BLaER1 (cell line): ENCODE results near the gene RHOB.

Source experiments
- H3K27ac ChIP-seq: shearing (Covaris generic); formaldehyde crosslinking; 2 replicates; pipeline ENCODE4 v1.8.1; 2022
- H3K27me3 ChIP-seq: shearing (Covaris generic); formaldehyde crosslinking; 2 replicates; pipeline ENCODE4 v1.8.1; 2022
- H3K36me3 ChIP-seq: shearing (Covaris generic); formaldehyde crosslinking; 2 replicates; pipeline ENCODE4 v1.8.1; 2022
- H3K4me1 ChIP-seq: shearing (Covaris generic); formaldehyde crosslinking; 2 replicates; pipeline ENCODE4 v1.8.1; 2022
- H3K4me2 ChIP-seq: shearing (Covaris generic); formaldehyde crosslinking; 2 replicates; pipeline ENCODE4 v1.8.1; 2022
- H3K4me3 ChIP-seq: shearing (Covaris generic); formaldehyde crosslinking; 2 replicates; pipeline ENCODE4 v1.8.1; 2022
- H3K9ac ChIP-seq: shearing (Covaris generic); formaldehyde crosslinking; 2 replicates; pipeline ENCODE4 v1.8.1; 2022
- H3K9me3 ChIP-seq: shearing (Covaris generic); formaldehyde crosslinking; 2 replicates; pipeline ENCODE4 v1.8.1; 2022
- H4K20me1 ChIP-seq: shearing (Covaris generic); formaldehyde crosslinking; 2 replicates; pipeline ENCODE4 v1.8.1; 2022
- Cebpa-rat ChIP-seq: shearing (Covaris generic); IDR thresholded peaks from 2 replicates; pipeline ENCODE4 v1.8.1; 2022

The RHOB gene

GRCh38 chr2:20444993-20445910, 1.6 kb upstream of the RHOB start:
- H3K4me1 ChIP-seq: peaks cover 35% of the 10 kb centered on the region
- H3K27ac ChIP-seq: no peak overlapping the region
- no peak overlapping the region; the same call in 1 of the 2 replicates for H3K4me2 ChIP-seq
- peaks cover 30% of the 10 kb centered on the region for H4K20me1 ChIP-seq
- no peaks in the 10 kb centered on the region for H3K36me3 ChIP-seq
- H3K9me3 ChIP-seq: no peaks in the 10 kb centered on the region
- no peak overlapping the region for H3K9ac ChIP-seq
- no peak overlapping the region for H3K4me3 ChIP-seq
- peaks cover 45% of the 10 kb centered on the region for H3K27me3 ChIP-seq
- TF ChIP-seq Cebpa-rat: no peak

- peaks cover 56% of the 10 kb centered on the region for H3K27me3 ChIP-seq
- H3K4me3 ChIP-seq: peak overlapping the region; percentile 79
- peaks cover 27% of the 10 kb centered on the region for H3K4me1 ChIP-seq
- no peak for TF ChIP-seq Cebpa-rat
- peak overlapping the region; percentile 95 for H3K27ac ChIP-seq
- peaks cover 35% of the 10 kb centered on the region for H4K20me1 ChIP-seq
- H3K9me3 ChIP-seq: no peaks in the 10 kb centered on the region
- peak overlapping the region; percentile 95 for H3K9ac ChIP-seq
- no peaks in the 10 kb centered on the region for H3K36me3 ChIP-seq
- H3K4me2 ChIP-seq: peak overlapping the region; percentile 93
These were observed 488 bp upstream of the RHOB start for GRCh38 chr2:20446255-20446916.

GRCh38 chr2:20447437-20448245, 767 bp downstream of the RHOB start:
- Histone ChIP-seq H3K4me1 (peaks cover 27% of the 10 kb centered on the region), H3K4me3 (peak overlapping the region; percentile 79), H3K9ac (peak overlapping the region; percentile 95), H3K4me2 (peak overlapping the region; percentile 98), H3K27me3 (peaks cover 58% of the 10 kb centered on the region), H3K9me3 (no peaks in the 10 kb centered on the region), H3K27ac (peak overlapping the region; percentile 95), H4K20me1 (peaks cover 35% of the 10 kb centered on the region), H3K36me3 (no peaks in the 10 kb centered on the region)
- TF ChIP-seq Cebpa-rat: no peak

- Histone ChIP-seq H3K4me1 (peaks cover 27% of the 10 kb centered on the region), H3K4me3 (peak overlapping the region; percentile 79), H3K9me3 (no peaks in the 10 kb centered on the region), H3K4me2 (peak overlapping the region; percentile 98), H3K27ac (no peak overlapping the region; the same call in 1 of the 2 replicates), H3K27me3 (peaks cover 58% of the 10 kb centered on the region), H4K20me1 (peaks cover 35% of the 10 kb centered on the region), H3K9ac (peak overlapping the region; percentile 95), H3K36me3 (no peaks in the 10 kb centered on the region)
- no peak for TF ChIP-seq Cebpa-rat
These were observed 1.5 kb downstream of the RHOB start for GRCh38 chr2:20448246-20448976.

- Histone ChIP-seq H4K20me1 (peaks cover 35% of the 10 kb centered on the region), H3K4me2 (peak overlapping the region; percentile 98), H3K27me3 (peaks cover 58% of the 10 kb centered on the region), H3K4me1 (peaks cover 27% of the 10 kb centered on the region), H3K9ac (no peak overlapping the region; the same call in 1 of the 2 replicates), H3K36me3 (no peaks in the 10 kb centered on the region), H3K9me3 (no peaks in the 10 kb centered on the region), H3K4me3 (peak overlapping the region; percentile 79), H3K27ac (no peak overlapping the region)
- no peak for TF ChIP-seq Cebpa-rat
These were observed 2.1 kb downstream of the RHOB start for GRCh38 chr2:20448977-20449306.

- H3K4me3 ChIP-seq: no peak overlapping the region
- peaks cover 27% of the 10 kb centered on the region for H3K4me1 ChIP-seq
- no peak overlapping the region for H3K9ac ChIP-seq
- TF ChIP-seq Cebpa-rat: no peak
- peaks cover 58% of the 10 kb centered on the region for H3K27me3 ChIP-seq
- H3K4me2 ChIP-seq: peak overlapping the region; percentile 13; the same call in 1 of the 2 replicates
- no peaks in the 10 kb centered on the region for H3K36me3 ChIP-seq
- no peaks in the 10 kb centered on the region for H3K9me3 ChIP-seq
- H4K20me1 ChIP-seq: peaks cover 35% of the 10 kb centered on the region
- H3K27ac ChIP-seq: no peak overlapping the region
These were observed 2.8 kb downstream of the RHOB start for GRCh38 chr2:20449501-20450200.

- no peaks in the 10 kb centered on the region for H3K36me3 ChIP-seq
These were observed 3.5 kb downstream of the RHOB start for GRCh38 chr2:20450201-20450999.

GRCh38 chr2:20451000-20451290, 4.1 kb downstream of the RHOB start:
- H3K27me3 ChIP-seq: peaks cover 48% of the 10 kb centered on the region
- no peak overlapping the region for H3K4me3 ChIP-seq
- no peak overlapping the region for H3K4me2 ChIP-seq
- H3K27ac ChIP-seq: no peak overlapping the region
- no peak overlapping the region for H3K9ac ChIP-seq
- H3K36me3 ChIP-seq: no peaks in the 10 kb centered on the region
- no peaks in the 10 kb centered on the region for H3K9me3 ChIP-seq
- no peak for TF ChIP-seq Cebpa-rat
- H4K20me1 ChIP-seq: peaks cover 35% of the 10 kb centered on the region
- H3K4me1 ChIP-seq: peaks cover 27% of the 10 kb centered on the region

More at GRCh38 chr2:20450201-20450999, 3.5 kb downstream of the RHOB start:
- H3K4me2 ChIP-seq: peak overlapping the region; percentile 13; the same call in 1 of the 2 replicates
- peaks cover 27% of the 10 kb centered on the region for H3K4me1 ChIP-seq
- H3K27me3 ChIP-seq: peaks cover 51% of the 10 kb centered on the region
- no peaks in the 10 kb centered on the region for H3K9me3 ChIP-seq
- H3K9ac ChIP-seq: no peak overlapping the region
- TF ChIP-seq Cebpa-rat: no peak
- H3K27ac ChIP-seq: no peak overlapping the region
- no peak overlapping the region for H3K4me3 ChIP-seq
- H4K20me1 ChIP-seq: peaks cover 35% of the 10 kb centered on the region
